Muscle of leg (tissue), 11 donors: ENCODE data around the gene AMPH. TPM values are rescaled to one million over a fixed set of nuclear protein-coding genes. Genes with fewer than 3 reads are reported as not detected.

Experiments used
- DNase-seq: peaks from one replicate; pipeline ENCODE4 v3.0.0; 2013
- H3K27ac ChIP-seq: one replicate; pipeline ENCODE4 v1.5.1; 2013; ENCODE audit warnings: mild to moderate bottlenecking, low read length, control low read depth
- H3K27me3 ChIP-seq: one replicate; pipeline ENCODE4 v1.6.1; 2013; ENCODE audit warnings: low read length; ENCODE audit not compliant: control insufficient read depth, insufficient read depth
- H3K36me3 ChIP-seq: one replicate; pipeline ENCODE4 v1.6.1; 2013; ENCODE audit warnings: low read length; ENCODE audit not compliant: control insufficient read depth, insufficient read depth
- H3K4me1 ChIP-seq: one replicate; pipeline ENCODE4 v1.6.1; 2013; ENCODE audit warnings: low read length; ENCODE audit not compliant: control insufficient read depth, insufficient read depth
- H3K4me3 ChIP-seq: one replicate; pipeline ENCODE4 v1.5.1; 2013; ENCODE audit warnings: low read length, control low read depth
- H3K9me3 ChIP-seq: replicated peaks from 2 replicates; pipeline ENCODE4 v1.6.1; 2013; ENCODE audit warnings: low read depth, low read length; ENCODE audit not compliant: control insufficient read depth
- WGBS: methylation state at CpG from one replicate; pipeline ENCODE4 v1.1.5; 2013; ENCODE audit warnings: missing lambda C conversion rate; ENCODE audit not compliant: insufficient coverage; 5-methylcytosine and 5-hydroxymethylcytosine counted together
- polyA plus RNA-seq, 8 donors: library from polyadenylated mRNA; unstranded; fragments of 120-200 nt; gene quantifications; one replicate each; pipeline versions ENCODE4 v1.2.1 to v1.2.3, GENCODE V29; 2013; ENCODE audit warnings: inconsistent platforms in 1 of 8, low replicate concordance in 1 of 8; ENCODE audit not compliant: insufficient read length in 8 of 8, insufficient read depth in 1 of 8
- total RNA-seq: library from RNA; stranded (reverse); fragments of 120-200 nt; gene quantifications from one replicate; pipeline ENCODE4 v1.2.4, GENCODE V29; 2013

The AMPH gene
- total and polyA plus RNA-seq, 9 donors, result 4.6 to 14.1 (median 7.9) TPM

GRCh38 chr7:38335128-38335491 lies 296.1 kb downstream of the AMPH start:
- Histone ChIP-seq H3K36me3 (no peaks in the 10 kb centered on the region), H3K27ac (no peak overlapping the region), H3K4me3 (no peak overlapping the region), H3K9me3 (no peaks in the 10 kb centered on the region), H3K27me3 (no peaks in the 10 kb centered on the region), H3K4me1 (peaks cover 7% of the 10 kb centered on the region)
- no CpG with 5 or more reads among the region's 2 CpGs for WGBS
- peak; percentile 57 for DNase-seq

- H3K27me3 ChIP-seq, result no peaks in the 10 kb centered on the region
- DNase-seq, result no peak
- H3K9me3 ChIP-seq, result no peaks in the 10 kb centered on the region
- H3K4me1 ChIP-seq, result peaks cover 7% of the 10 kb centered on the region
- no peaks in the 10 kb centered on the region for H3K36me3 ChIP-seq
- H3K27ac ChIP-seq, result no peak overlapping the region
- H3K4me3 ChIP-seq, result no peak overlapping the region
Measured at GRCh38 chr7:38334163-38334562, 297.0 kb downstream of the AMPH start.
